ENCODE measurements around the gene UNC13C.
A peak's percentile ranks its signal among the peaks of the same experiment; 100 is the strongest.

The UNC13C gene

GRCh38 chr15:54347082-54347827 lies 369.0 kb downstream of the UNC13C start:
- TF ChIP-seq, protein P1, sequence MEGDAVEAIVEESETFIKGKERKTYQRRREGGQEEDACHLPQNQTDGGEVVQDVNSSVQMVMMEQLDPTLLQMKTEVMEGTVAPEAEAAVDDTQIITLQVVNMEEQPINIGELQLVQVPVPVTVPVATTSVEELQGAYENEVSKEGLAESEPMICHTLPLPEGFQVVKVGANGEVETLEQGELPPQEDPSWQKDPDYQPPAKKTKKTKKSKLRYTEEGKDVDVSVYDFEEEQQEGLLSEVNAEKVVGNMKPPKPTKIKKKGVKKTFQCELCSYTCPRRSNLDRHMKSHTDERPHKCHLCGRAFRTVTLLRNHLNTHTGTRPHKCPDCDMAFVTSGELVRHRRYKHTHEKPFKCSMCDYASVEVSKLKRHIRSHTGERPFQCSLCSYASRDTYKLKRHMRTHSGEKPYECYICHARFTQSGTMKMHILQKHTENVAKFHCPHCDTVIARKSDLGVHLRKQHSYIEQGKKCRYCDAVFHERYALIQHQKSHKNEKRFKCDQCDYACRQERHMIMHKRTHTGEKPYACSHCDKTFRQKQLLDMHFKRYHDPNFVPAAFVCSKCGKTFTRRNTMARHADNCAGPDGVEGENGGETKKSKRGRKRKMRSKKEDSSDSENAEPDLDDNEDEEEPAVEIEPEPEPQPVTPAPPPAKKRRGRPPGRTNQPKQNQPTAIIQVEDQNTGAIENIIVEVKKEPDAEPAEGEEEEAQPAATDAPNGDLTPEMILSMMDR (IDR thresholded peaks at IDR 0.05; ENCODE audit: extremely low read depth, missing control alignments) = no peak
- DNase-seq (ENCODE audit: low spot score) = peak; percentile 10

GRCh38 chr15:54353726-54354125 lies 375.5 kb downstream of the UNC13C start:
- TF ChIP-seq, protein P1 (IDR thresholded peaks at IDR 0.05; ENCODE audit: extremely low read depth, missing control alignments) = no peak
- DNase-seq (ENCODE audit: low spot score) = no peak

GRCh38 chr15:54354341-54354740 lies 376.1 kb downstream of the UNC13C start:
- DNase-seq (ENCODE audit: low spot score) = no peak
- TF ChIP-seq, protein P1 (IDR thresholded peaks at IDR 0.05; ENCODE audit: extremely low read depth, missing control alignments) = no peak

DNA sequence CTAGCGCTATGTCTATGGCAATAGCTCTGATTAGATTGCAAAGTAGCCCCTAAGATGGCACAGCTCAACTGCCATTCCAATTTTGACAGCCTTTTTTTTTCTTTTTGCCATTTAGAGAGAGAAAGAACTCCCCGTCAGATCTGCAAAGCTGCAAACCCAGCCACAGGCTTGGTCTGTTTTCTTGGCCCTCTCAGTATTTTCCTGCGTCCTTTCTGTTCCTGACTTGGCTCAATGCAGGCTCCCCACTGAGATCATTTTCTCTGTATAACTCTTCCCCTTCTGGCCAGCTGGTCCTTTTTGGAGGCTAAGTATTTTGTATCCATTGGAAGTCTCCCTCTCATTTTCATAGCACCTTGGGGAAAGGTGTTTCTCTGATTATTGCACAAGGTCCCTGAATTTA lies 386.7 kb downstream of the UNC13C start:
- no peak for DNase-seq (ENCODE audit: low spot score)
- TF ChIP-seq, protein P1 (IDR thresholded peaks at IDR 0.05; ENCODE audit: extremely low read depth, missing control alignments) = no peak

- TF ChIP-seq, protein P1 (IDR thresholded peaks at IDR 0.05; ENCODE audit: extremely low read depth, missing control alignments) = no peak
- no peak for DNase-seq (ENCODE audit: low spot score)
These were observed 395.1 kb downstream of the UNC13C start for GRCh38 chr15:54373332-54373731.

DNA sequence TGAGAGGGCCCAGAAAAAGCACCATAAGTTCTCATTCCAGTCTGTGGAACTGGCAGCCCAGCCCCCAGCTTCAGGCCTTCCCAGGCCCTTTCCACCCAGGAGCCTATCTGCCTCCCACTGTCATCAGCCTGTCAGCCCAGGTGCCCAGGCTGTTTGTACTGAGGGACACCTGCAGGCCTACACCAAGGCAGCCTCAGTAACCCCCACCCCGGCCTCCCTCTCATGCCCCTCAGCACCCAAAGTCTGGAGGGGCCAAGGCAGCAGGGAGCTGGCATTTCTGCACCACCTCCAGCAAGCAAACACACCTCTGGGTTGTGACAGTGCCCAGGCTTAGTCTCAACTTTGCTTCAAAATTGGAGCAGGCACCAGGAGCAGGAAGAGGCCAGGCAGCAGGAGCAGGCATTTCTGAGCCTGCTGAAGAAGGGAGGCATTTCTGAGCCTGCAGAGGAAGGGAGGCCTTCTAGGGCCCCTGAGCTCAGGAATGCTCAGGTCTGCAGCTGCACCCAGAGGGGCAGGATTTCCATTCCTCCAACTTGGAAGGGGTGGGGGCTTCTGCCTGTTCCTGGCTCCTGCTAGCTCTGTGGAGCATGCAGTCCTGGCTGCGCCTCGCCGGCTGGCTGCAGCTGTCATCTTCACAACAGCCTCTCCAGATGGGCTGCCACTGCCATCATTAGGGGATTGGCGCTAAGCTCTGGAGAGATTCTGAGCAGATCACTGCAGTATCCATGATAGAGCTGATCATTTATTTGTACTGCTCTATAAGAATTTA lies 396.1 kb downstream of the UNC13C start:
- TF ChIP-seq, protein P1 (IDR thresholded peaks at IDR 0.05; ENCODE audit: extremely low read depth, missing control alignments) = no peak
- no peak for DNase-seq (ENCODE audit: low spot score)

- TF ChIP-seq, protein P1 (IDR thresholded peaks at IDR 0.05; ENCODE audit: extremely low read depth, missing control alignments) = no peak
These were observed 409.6 kb downstream of the UNC13C start for GRCh38 chr15:54387799-54388198.

More at GRCh38 chr15:54387799-54388198, 409.6 kb downstream of the UNC13C start:
- DNase-seq (ENCODE audit: low spot score) = no peak

All from GM20000 (cell line).